Sigmoid colon (tissue), 4 donors: ENCODE data around the gene GEMIN2.

ENCODE experiments used
- EP300 ChIP-seq, 4 donors: sonication (generic); formaldehyde crosslinking; IDR thresholded peaks; one replicate each; pipeline ENCODE4 v1.6.1; 2017; ENCODE audit warnings: antibody characterized with exemption in 4 of 4
- POLR2A ChIP-seq, 2 donors: fragments of 450-650 bp; IDR thresholded peaks; one replicate each; pipeline ENCODE4 v1.6.1; 2016; ENCODE audit warnings: antibody characterized with exemption in 2 of 2, mild to moderate bottlenecking in 2 of 2, moderate library complexity in 2 of 2
- POLR2AphosphoS5 ChIP-seq, 4 donors: sonication (generic); formaldehyde crosslinking; IDR thresholded peaks; one replicate each; pipeline ENCODE4 v1.6.1; 2017; ENCODE audit warnings: antibody characterized with exemption in 4 of 4
- TF ChIP-seq, protein P1 (sequence below), 4 experiments: fragments of 450-650 bp in 3 of 4; fragments of 200-600 bp in 1 of 4; IDR thresholded peaks; one replicate each; pipeline ENCODE4 v1.5.1; 2016 to 2019; ENCODE audit warnings: antibody characterized with exemption in 4 of 4, mild to moderate bottlenecking in 3 of 4, moderate library complexity in 2 of 4

DNA sequence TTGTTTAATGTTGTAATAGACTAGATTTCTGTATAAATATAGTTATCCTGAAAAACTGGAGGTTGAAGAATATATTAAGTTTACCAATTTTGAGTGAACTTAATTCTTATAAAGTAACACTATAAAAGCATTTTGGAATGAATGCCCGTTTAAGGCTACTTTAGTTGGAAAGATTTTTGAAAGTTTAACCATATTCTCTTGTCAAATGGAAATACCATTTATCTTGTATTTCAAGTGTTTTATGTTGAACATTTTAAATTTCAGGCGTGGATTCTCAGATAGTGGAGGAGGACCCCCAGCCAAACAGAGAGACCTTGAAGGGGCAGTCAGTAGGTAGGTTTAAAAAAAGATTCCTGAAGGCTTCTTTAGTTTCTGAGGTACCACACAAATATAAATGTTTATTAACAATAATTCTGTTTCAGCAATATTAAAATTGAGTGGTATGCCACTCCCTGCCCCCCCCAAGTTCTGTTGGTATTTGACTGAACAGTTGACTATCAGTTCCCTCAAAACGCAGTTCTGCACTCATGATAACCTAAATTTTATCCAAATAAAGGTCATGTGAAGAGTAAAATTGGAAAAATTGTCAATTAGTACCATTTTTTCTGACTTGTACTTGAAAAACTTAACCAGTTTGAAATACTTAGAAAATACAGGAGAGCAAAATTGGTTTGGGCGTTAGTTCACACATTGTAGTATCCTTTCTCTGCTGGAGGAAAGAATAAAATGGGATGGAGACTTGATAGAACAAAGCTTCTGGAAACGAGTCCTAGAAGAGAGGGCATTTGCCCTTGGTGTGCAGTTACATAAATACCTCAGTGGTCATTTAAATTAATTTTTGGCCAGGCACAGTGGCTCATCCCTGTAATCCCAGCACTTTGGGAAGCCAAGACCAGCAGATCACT is 62.4 kb downstream of the GEMIN2 start:
- TF ChIP-seq, protein P1, sequence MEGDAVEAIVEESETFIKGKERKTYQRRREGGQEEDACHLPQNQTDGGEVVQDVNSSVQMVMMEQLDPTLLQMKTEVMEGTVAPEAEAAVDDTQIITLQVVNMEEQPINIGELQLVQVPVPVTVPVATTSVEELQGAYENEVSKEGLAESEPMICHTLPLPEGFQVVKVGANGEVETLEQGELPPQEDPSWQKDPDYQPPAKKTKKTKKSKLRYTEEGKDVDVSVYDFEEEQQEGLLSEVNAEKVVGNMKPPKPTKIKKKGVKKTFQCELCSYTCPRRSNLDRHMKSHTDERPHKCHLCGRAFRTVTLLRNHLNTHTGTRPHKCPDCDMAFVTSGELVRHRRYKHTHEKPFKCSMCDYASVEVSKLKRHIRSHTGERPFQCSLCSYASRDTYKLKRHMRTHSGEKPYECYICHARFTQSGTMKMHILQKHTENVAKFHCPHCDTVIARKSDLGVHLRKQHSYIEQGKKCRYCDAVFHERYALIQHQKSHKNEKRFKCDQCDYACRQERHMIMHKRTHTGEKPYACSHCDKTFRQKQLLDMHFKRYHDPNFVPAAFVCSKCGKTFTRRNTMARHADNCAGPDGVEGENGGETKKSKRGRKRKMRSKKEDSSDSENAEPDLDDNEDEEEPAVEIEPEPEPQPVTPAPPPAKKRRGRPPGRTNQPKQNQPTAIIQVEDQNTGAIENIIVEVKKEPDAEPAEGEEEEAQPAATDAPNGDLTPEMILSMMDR (IDR thresholded peaks at IDR 0.05): no peak
- TF ChIP-seq POLR2AphosphoS5 (IDR thresholded peaks at IDR 0.05): no peak
- TF ChIP-seq EP300 (IDR thresholded peaks at IDR 0.05): no peak
- TF ChIP-seq POLR2A (IDR thresholded peaks at IDR 0.05): no peak
